Caki2 (cell line): ENCODE data around the gene GRIK3. TPM values are rescaled to one million over a fixed set of nuclear protein-coding genes. Genes with fewer than 3 reads are reported as not detected.

Experiments used
- DNase-seq: peaks from one replicate; pipeline ENCODE4 v3.0.0-alpha.2; 2015; ENCODE audit warnings: low read depth
- in situ Hi-C: cut with HindIII; loops from 2 replicates; pipeline ENCODE4 v1.10.0; 2016; ENCODE audit warnings: low sequenced_read_pairs, low pct_unique_long_range_greater_than_20kb, mixed read lengths
- total RNA-seq: library from RNA; depleted of rRNA; stranded (reverse); fragments of >200 nt; shearing (Covaris generic); gene quantifications from 2 replicates; pipeline ENCODE4 v1.2.3, GENCODE V29; 2014; ENCODE audit warnings: low replicate concordance

Gene GRIK3
- total RNA-seq, 1 experiment from 2014 or later: not detected

DNA sequence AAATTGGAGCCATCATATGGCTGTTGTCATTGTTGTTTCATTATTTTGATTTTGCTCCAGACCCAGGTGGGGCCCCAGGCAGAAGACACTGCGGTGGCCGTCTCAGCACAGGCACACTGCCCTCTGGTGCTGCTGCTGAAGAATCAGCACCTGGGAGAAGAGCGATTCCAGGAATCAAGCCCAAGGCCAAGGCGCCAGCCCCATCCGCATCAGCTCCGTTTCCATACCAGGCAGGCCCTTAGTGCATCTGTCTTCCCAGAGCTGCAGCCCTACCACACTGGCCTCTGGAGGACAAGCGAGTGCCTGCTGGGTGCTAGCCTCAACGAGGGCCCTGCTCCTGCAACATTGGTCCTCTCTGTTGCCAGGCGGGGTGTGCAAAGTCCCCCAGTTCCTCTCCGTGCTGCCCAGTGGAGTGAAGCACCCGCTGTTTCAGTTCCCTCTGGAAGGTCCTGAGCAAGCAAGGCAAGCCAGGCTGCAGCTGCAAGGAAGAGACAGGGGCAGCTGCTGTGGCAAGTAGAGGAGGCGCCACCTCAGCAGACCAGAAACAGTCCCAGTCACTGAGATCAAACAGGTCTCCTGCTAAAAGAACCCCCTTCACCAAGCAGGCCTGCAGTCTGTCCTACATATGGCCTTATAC, 5.2 kb downstream of the GRIK3 start:
- no peak for DNase-seq
- in situ Hi-C loops: no loop called here

DNA sequence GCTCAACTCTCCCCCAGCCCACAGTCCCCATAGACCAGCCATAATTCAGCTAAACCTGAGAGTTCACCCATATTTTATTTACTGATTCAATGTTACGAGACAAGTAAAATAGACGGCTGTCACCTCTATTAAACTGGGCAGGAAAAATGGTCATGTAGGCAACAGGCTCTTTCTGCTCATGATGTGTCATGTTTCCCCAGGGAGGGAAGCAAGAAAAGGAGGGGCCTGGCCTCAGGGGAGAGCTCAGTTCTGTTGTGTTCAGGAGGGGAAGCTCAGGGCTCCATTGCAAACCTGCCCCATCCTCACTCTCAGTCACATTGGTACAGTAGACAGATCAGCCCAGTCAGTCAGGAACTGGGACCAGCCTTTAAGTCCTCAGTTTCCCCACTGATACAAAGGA, 12.8 kb downstream of the GRIK3 start:
- in situ Hi-C loops: no loop called here

DNA sequence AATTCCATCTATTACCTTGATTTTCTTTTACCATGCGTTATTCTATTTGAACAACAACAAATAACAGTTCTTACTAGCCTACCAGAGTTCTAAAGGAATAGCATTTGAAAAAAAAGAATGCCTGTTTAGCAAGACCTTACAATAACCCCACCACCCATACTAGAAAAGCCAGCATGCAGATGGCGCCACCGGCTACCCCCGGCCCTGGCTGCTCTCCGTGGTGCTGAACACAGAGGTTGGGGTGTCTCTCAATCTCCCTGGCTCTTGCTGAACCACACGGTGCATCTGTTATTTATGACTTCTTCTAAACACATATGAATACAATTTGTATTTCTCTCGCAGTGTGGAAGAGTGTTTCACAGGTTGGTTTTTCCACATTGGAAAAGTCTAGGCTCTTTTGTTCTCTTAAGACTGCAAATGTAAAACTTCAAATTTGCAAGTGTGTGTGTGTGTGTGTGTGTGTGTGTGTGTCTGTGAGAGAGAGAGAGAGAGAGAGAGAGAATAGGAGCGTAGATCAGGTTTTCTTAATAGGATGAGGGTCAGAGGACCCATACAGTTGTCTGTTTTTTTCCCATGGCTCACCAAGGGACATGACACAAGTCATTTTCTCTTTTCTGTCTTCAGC, 13.6 kb downstream of the GRIK3 start:
- DNase-seq: peak; percentile 25
- in situ Hi-C loops: no loop called here

More for the DNA sequence above, 12.8 kb downstream of the GRIK3 start:
- DNase-seq: no peak

DNA sequence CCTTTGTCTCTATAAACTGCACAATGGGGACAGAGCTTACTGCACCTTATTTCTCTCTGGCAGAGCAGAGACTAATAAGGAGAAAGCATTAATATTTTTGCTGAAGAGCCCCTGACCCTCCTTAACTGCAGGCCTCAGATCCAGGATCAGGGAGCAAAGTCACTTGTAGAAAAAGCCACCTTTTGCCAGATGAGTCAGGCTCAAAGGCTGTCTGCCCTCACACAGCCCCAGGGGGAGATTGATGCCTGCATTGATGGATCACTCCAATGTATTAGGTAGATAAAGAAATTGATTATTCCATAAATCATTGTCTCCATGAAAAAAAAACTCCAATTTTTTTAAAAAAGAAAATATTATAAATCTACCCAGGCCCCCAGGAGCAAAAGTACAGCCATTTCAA, 15.8 kb downstream of the GRIK3 start:
- in situ Hi-C loops: no loop called here
- DNase-seq: no peak

DNA sequence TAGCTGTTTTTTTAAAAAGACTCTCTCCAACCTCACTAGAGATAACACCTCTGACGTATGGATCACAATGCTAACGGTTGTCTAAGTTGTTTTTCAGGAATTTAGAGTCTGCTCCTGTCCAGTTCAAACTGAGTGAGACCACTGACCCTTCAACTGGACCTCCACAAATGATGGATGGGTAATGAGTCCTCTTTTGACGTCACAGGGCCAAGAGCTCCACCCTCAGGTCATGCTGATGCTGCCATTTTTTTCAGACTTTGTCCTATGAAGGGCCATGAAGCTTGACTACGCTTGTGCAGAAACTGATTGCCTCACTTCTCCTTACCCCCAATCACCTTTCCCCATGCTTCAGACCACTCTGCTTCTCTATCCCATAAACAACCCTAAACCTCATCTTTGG, 16.6 kb downstream of the GRIK3 start:
- DNase-seq: no peak
- in situ Hi-C loops: no loop called here

DNA sequence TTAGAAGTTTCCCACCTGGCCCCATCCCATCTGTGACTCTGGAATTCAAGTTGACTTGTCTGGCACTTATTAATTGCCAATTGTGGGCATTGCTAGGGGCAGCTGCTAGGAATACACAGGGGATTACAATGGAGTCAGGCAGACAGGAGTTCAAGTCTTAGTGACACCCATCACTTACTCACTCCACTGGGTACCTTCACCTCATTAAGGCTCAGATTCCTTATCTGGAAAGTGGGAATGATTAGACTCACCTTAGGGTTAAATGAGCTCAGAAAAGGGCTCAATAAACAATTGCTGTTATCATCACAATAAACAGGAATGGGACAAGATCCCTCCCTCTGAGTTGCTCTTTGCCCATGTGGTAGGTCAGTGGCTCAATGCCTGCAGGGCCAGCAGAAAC, 18.2 kb downstream of the GRIK3 start:
- no peak for DNase-seq
- in situ Hi-C loops: no loop called here

DNA sequence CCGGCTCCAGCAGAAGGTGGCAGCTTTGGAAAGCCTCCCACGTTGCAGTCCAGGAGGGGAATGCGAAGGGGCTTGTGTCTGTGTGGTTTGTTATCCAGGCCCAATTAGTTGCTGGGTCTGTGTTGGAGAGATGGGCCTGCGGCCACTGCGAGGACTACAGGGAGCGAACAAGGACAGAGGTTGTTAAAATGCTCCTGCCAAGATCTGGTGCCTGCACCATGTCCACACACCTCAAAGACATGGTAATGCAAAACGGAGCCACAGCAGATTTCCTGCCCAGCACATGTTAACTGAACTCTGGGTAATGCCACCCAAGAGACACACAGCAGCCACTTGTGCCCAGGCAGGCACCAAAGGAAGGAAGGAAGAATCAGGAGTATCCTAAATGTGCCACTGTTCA, 18.6 kb downstream of the GRIK3 start:
- in situ Hi-C loops: no loop called here

DNA sequence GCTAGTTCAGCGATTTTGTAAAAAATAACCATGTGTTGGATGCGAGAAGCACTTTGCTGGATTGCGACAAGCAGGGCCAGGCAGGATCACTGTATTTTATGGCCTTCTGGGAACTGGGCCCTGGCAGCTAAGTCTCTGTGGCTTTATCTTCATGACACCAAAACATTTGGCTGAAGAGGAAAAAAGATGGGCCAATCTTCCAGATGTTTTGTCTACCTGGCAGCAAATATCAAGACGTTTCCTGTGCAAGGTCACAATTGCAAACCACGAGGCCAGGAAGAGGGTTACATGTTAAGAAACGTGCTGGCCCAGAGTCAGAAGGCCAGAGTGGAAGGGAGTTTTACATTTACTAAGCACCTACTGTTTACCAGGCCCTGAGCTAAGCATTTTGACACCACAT, 22.1 kb downstream of the GRIK3 start:
- DNase-seq: no peak
- in situ Hi-C loops: no loop called here

More for the DNA sequence above, 18.6 kb downstream of the GRIK3 start:
- no peak for DNase-seq

DNA sequence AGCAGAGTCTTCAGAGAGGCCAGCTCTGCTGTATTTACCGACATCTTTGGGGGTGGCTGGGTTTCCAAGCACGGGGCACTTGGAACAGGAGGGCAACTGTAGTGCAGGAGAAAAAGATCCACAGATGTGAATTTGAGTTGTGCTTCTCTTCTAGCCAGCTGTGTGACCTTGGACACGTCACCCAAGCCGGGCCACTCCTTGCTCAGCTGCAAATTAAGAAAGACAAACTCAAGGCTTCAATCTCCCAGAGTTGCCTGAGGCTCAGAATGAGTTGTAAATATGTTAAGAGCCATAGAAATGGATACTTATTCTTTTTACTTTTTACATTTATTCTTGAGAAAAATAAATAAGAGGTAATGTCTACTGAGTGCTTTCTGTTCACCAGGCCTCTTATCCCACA, 24.3 kb downstream of the GRIK3 start:
- in situ Hi-C loops: no loop called here
- DNase-seq: no peak

DNA sequence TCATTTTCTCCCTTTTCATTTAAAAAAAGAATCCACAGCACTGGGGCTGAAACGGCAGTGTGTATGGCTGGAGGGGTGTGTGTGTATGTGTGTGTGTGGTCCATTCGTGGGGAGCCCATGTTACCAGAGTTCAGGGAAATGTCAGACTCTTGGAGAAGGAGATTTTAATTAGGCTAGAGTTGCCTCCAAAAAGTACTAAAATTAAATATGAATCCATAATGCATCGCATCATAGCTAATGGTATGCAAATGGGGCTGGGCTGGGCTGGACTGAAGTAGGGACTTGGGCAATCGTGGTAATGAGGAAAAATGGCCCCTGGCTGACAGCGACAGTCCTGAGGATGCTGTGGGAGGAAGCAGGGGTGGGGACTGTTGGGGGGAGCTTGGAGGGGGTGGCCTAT, 24.8 kb downstream of the GRIK3 start:
- DNase-seq: no peak
- in situ Hi-C loops: no loop called here

DNA sequence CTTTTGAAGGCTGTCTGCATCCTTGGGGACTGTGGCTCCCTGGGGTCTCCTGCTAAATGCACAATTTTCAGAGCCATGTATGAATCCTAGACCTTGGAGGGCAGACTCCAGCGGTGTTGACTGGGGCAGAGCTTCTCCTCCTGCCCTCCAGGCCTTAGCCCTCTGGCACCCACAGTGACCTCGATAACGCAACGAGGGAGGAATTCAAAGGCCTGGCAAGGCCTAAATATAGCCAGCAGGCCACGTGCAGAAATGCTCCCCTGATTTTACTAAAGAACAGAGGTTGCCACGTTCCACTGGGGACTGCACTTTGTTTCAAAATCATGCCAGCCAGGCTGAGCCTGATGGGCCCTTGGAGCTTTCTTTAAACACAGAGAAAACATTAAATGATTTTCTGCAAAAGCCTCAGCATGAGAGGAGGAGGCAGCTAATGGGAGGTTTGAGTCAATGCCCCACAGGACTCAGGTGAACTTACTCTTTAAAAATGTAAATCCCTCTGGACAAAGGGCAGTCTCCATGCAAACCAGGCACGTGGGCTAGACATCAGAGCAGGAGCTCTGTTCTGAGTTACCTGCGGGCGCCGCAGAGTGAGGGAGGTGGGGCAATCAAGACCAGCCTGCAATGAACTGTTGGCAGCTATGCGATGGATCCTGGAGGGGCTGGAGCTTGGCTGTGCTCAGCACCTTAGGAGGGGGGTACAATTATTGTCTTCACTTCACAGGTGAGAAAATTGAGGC, 28.0 kb downstream of the GRIK3 start:
- no peak for DNase-seq
- in situ Hi-C loops: no loop called here

DNA sequence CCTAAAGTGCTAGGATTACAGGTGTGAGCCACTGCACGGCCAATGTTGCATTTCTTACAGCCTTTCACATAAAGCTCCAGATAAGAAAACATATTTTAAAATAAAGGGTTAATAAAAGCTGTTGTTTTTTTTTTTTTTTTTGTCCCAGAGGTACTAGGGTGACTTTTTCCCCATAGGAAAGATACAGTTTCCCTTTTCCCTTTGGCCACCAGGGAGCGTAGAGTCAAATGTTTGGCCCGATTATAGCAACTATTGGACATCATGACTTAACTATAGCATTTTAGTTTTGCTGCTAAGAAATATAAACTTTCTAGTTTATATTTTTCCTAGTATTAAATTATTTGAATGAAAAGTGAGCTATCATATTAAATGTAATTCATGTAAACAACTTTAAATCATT, 31.4 kb downstream of the GRIK3 start:
- DNase-seq: no peak
- in situ Hi-C loops: no loop called here

DNA sequence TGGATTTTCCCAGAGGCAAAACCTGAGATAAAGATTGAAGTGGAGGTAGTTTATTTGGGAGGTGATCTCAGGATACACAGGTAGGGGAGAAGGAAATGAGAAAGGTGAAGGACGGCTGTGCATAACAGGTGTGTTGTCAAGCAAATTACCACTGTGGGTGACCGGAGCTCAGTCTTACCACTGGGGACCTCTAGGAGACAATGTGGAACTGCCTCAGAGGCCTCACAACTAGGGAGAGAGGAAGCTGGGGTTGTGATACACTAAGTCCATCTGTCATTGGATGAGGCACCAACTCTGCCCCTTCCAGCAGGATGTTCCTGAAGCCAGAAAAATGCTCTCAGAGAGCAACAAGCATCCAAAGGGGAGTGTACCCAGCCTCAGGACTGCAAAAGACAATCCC, 32.6 kb downstream of the GRIK3 start:
- no peak for DNase-seq
- in situ Hi-C loops: no loop called here

DNA sequence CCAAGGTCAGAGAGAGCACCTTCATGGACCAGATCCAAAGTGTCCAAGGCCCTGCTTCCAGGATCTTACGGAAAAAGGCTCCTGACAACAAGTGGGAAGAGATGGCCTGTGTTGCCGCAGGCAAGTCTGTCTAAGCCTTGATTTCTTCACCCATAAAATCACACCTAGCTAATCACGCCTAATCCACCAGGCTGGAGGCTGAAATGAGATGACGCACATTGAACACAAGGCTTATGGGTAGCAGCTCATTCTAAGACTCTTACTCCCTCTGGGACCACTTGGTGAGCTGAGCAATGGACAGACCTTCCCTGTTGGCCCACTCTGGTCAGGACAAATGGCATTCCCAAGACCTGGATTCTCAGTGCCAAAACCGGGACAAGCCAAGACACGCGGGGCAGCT, 38.2 kb downstream of the GRIK3 start:
- in situ Hi-C loops: no loop called here

DNA sequence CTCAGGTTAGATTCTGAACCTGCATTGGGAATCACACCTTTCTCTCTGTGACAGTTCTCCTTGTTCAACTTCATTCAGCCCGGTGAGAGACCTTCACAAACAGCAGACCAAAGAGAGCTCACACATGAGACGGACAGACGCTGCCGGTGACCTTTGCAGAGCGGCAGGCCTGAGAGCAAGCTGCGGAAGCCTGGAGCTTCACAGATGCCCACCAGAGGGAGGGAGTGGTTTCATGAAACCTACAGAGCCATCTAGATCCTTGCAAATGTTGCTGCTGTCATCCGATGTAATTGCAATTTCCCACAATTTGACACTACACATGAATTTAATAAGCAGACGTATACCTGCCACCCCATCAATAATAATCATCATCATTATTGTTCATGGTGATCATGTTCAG, 39.4 kb downstream of the GRIK3 start:
- DNase-seq: no peak
- in situ Hi-C loops: no loop called here

More for the DNA sequence above, 38.2 kb downstream of the GRIK3 start:
- no peak for DNase-seq

DNA sequence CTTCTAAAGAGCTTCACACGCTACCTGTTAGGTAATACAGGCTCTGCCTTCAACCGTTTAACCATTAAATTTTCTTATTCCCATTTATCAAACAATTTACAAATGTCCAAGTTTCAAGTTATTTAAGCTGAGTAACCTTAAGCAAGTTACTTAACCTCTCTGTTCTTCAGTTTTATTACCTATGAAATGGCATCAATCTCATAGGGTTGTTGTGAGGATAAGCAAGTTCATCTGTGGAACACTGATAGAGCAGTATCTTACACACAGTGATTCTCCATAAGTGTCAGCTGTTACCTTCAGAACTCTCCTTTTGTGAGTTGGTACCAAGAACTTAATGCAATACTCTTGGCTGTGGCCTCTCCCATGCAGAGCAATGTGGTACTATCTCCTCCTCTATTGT, 40.0 kb downstream of the GRIK3 start:
- in situ Hi-C loops: no loop called here
- no peak for DNase-seq

DNA sequence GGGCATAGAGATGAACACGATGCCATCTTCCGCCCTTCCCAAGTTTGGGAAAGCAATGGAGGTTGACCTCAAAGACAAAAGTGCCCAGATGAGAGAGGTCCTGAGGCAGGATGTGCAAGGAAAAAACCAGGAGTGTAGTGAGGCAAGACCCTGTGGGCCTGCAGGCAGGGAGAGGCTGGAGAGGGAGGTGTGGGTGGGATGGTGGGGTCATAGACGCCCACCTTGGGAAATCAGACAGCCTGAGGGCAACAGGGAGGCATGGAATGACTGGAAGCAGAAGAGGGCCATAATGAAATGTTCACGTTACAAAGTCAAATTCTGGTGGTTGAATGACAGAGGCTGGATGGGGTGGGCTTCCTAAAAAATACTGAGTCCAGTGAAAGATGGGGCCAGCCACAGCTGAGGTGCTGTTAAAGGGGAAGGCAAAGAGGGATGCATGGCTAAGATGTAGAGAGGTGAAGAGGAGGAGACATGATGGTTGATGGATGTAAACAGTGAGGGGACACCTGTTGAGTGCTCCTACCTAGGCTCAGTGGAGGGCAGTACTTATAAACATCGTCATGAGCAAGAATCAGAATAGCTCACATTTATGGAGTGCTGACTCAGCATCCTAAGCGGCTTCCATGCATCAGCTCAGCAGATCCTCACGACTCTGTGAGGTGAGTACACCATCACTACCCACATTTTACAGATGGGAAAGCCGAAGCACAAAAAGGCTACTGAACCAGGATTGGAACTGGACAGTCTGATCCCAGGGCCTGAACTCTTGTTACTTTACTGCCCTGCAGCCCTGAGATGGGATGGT, 42.0 kb downstream of the GRIK3 start:
- in situ Hi-C loops: no loop called here
- no peak for DNase-seq

DNA sequence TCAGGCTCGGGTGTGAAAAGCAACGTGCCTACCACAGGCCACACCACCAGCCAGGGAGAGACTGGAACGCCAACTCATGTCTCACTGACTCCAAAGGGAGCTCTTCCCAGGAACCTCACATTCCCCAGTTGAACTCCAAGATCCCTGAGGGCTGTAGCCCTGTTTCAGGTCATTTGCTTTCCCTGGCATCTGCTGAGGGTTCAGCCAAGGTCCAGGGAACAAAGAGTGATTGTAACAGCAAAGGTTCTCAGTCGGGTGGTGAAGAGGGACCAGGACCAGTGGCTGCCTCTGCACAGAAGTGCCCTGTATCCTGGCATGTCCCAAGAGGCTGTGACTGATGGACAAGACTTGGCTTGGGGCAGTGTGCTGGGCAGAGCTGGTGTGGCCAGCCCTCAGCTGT, 42.8 kb downstream of the GRIK3 start:
- in situ Hi-C loops: no loop called here
- no peak for DNase-seq

DNA sequence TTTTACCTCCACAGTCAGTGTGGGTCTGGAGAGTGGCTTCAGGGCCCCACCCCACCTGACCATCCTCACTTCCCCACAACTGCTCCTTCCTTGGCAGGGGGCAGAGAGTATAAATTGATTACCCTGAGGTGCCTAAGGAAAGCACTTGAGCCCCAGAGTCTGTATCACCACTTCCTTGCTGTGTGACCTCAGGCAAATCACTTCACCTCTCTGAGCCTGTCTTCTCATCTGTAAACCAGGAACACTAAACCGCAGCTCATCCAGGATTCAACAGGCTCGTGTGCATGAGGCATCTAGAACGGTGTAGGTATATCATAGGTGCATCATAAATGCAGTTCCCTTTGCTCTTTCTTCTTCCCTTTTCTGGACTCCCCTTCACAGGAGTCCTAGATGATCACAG, 43.4 kb downstream of the GRIK3 start:
- in situ Hi-C loops: no loop called here
- no peak for DNase-seq
